ENCODE measurements around the gene DHRS7B.

GRCh38 chr17:21096874-21097273 is 29.9 kb upstream of the DHRS7B start:
- TF ChIP-seq POLR2AphosphoS5 (IDR thresholded peaks at IDR 0.05; ENCODE audit: low read depth, low read length) (no peak), TAF1 (IDR thresholded peaks at IDR 0.05; ENCODE audit: low read depth, low read length) (no peak), POLR2A (IDR thresholded peaks at IDR 0.05; ENCODE audit: low read depth, low read length) (no peak)
